A673 (cell line): ENCODE results near the gene PCBP1. TPM values are rescaled to one million over a fixed set of nuclear protein-coding genes. Genes with fewer than 3 reads are reported as not detected.
"Not testable (repeated sequence)": the region's sequence is repeated elsewhere in the genome, so short reads cannot be mapped to it uniquely, and the experiment has no call there.

Experiments used
- BruUV-seq: library from RNA; stranded (reverse); fragments of 400-500 nt; replicated peaks from 2 replicates; lab custom pipeline; 2021; lab: Mats Ljungman, UMichigan
- CTCF ChIA-PET: fragments of 300-600 bp; sonication (Branson Sonifier 250); formaldehyde crosslinking; loops from one replicate; lab custom pipeline; 2022; ENCODE audit warnings: antibody characterized with exemption; lab: Charles Lee
- POLR2A ChIA-PET: fragments of 300-600 bp; sonication (Branson Sonifier 250); formaldehyde crosslinking; loops from one replicate; lab custom pipeline; 2022; ENCODE audit warnings: antibody characterized with exemption; ENCODE audit not compliant: low non-redundant PET; lab: Charles Lee
- DNase-seq: peaks from one replicate; pipeline ENCODE4 v3.0.0-alpha.2; 2015; ENCODE audit warnings: low spot score
- H3K27ac ChIP-seq: fragments of 200-600 bp; sonication (generic); 2 replicates; pipeline ENCODE4 v1.5.1; 2016; ENCODE audit warnings: mixed run types, low read depth, mild to moderate bottlenecking, mixed read lengths, antibody characterized with exemption, low read length; ENCODE audit not compliant: poor library complexity, severe bottlenecking
- H3K27me3 ChIP-seq: fragments of 200-600 bp; sonication (generic); replicated peaks from 2 replicates; pipeline ENCODE4 v1.6.1; 2017; ENCODE audit warnings: mixed run types, low read depth, mild to moderate bottlenecking, mixed read lengths, antibody characterized with exemption, low read length; ENCODE audit not compliant: insufficient read depth, poor library complexity
- H3K36me3 ChIP-seq: fragments of 200-600 bp; sonication (generic); 2 replicates; pipeline ENCODE4 v1.6.1; 2016; ENCODE audit warnings: mixed run types, mild to moderate bottlenecking, mixed read lengths, antibody characterized with exemption, low read length; ENCODE audit not compliant: insufficient read depth, poor library complexity, severe bottlenecking
- H3K4me1 ChIP-seq: fragments of 200-600 bp; sonication (generic); 2 replicates; pipeline ENCODE4 v1.6.1; 2017; ENCODE audit warnings: mixed run types, mild to moderate bottlenecking, mixed read lengths, antibody characterized with exemption, low read length; ENCODE audit not compliant: insufficient read depth, poor library complexity, severe bottlenecking
- H3K4me3 ChIP-seq: fragments of 200-600 bp; sonication (generic); 2 replicates; pipeline ENCODE4 v1.5.1; 2016; ENCODE audit warnings: low read depth, mixed run types, mild to moderate bottlenecking, mixed read lengths, low read length; ENCODE audit not compliant: poor library complexity, severe bottlenecking
- H3K9me3 ChIP-seq: fragments of 200-600 bp; sonication (generic); 2 replicates; pipeline ENCODE4 v1.6.1; 2016; ENCODE audit warnings: mixed run types, low read depth, mild to moderate bottlenecking, mixed read lengths, antibody characterized with exemption, low read length; ENCODE audit not compliant: poor library complexity, severe bottlenecking
- CTCF ChIP-seq: fragments of 300-800, 200-600 bp; sonication (generic); conservative IDR thresholded peaks from 2 replicates; pipeline ENCODE4 v1.5.1; 2017; ENCODE audit warnings: low read depth, mild to moderate bottlenecking, antibody characterized with exemption, low read length, moderate library complexity, mixed read lengths
- EZH2 ChIP-seq: fragments of 200-600 bp; sonication (generic); IDR thresholded peaks from 2 replicates; pipeline ENCODE4 v1.6.1; 2017; ENCODE audit warnings: borderline replicate concordance, low read depth, mild to moderate bottlenecking, mixed read lengths, antibody characterized with exemption, low read length; ENCODE audit not compliant: poor library complexity, severe bottlenecking
- intact Hi-C: fragments of 100-400 bp; cut with micrococcal nuclease; formaldehyde crosslinking; loops from one replicate; pipeline ENCODE4 v1.10.0; 2022; ENCODE audit not compliant: unreplicated experiment
- total RNA-seq: library from RNA; stranded (reverse); gene quantifications from 2 replicates; pipeline ENCODE4 v1.2.3, GENCODE V29; 2021

Gene PCBP1
- total RNA-seq, 1 experiment from 2014 or later, result 350 TPM

GRCh38 chr2:70133127-70133452, 45.8 kb downstream of the PCBP1 start:
- no peak for TF ChIP-seq CTCF
- Histone ChIP-seq H3K9me3 (no peaks in the 10 kb centered on the region), H3K4me1 (peaks cover 28% of the 10 kb centered on the region), H3K27me3 (no peaks in the 10 kb centered on the region), H3K36me3 (no peaks in the 10 kb centered on the region), H3K4me3 (peak overlapping the region; percentile 41), H3K27ac (peak overlapping the region; percentile 93)
- TSS peak; percentile 91 for BruUV-seq
- DNase-seq, result no peak
- POLR2A ChIA-PET, result interaction anchor here (1.5 kb wide), 1 partner anchor 9 kb away, joined by 7 read pairs; no protein-coding TSS in a partner anchor
- intact Hi-C loops, result no loop called here
- CTCF ChIA-PET, result no interaction called here

GRCh38 chr2:70133491-70134322, 46.4 kb downstream of the PCBP1 start:
- BruUV-seq, result no TSS peak

GRCh38 chr2:70134323-70134983, 47.2 kb downstream of the PCBP1 start:
- POLR2A ChIA-PET, result interaction anchor here (0.7 kb wide), 1 partner anchor 11 kb away, joined by 6 read pairs; no protein-coding TSS in a partner anchor
- H3K36me3 ChIP-seq, intact Hi-C loops, H3K9me3 ChIP-seq, H3K4me3 ChIP-seq, DNase-seq, H3K27me3 ChIP-seq, BruUV-seq, CTCF ChIA-PET: not testable (repeated sequence)
- Histone ChIP-seq H3K27ac (peak overlapping the region; percentile 93), H3K4me1 (peaks cover 28% of the 10 kb centered on the region)

More at GRCh38 chr2:70133491-70134322, 46.4 kb downstream of the PCBP1 start:
- POLR2A ChIA-PET, result interaction anchor here (0.7 kb wide), 1 partner anchor 10 kb away, joined by 6 read pairs; no protein-coding TSS in a partner anchor
- Histone ChIP-seq H3K36me3 (no peaks in the 10 kb centered on the region), H3K27ac (peak overlapping the region; percentile 93), H3K27me3 (no peaks in the 10 kb centered on the region), H3K4me3 (no peak overlapping the region), H3K4me1 (peaks cover 28% of the 10 kb centered on the region), H3K9me3 (no peaks in the 10 kb centered on the region)
- CTCF ChIA-PET, result no interaction called here
- intact Hi-C loops, result no loop called here
- DNase-seq, result no peak
- TF ChIP-seq CTCF (no peak), EZH2 (no peak)

Other genes starting within 250 kb of the PCBP1 start
- gene SNRNP27, start 193.5 kb upstream of the PCBP1 start, total RNA-seq, result 72.5 and 76.3 TPM in 2 replicates
- gene MXD1, start 172.4 kb upstream of the PCBP1 start, total RNA-seq, result 2.7 and 3.7 TPM in 2 replicates
- gene ASPRV1, start 125.8 kb upstream of the PCBP1 start, total RNA-seq, result 0.59 and 0.73 TPM in 2 replicates
- 15.3 and 17.0 TPM in 2 replicates for gene C2orf42, start 103.5 kb downstream of the PCBP1 start, total RNA-seq
- 185 and 197 TPM in 2 replicates for gene TIA1, start 161.2 kb downstream of the PCBP1 start, total RNA-seq
- 45.7 and 46.0 TPM in 2 replicates for gene PCYOX1, start 170.7 kb downstream of the PCBP1 start, total RNA-seq
- 355 and 386 TPM in 2 replicates for gene SNRPG, start 206.3 kb downstream of the PCBP1 start, total RNA-seq
- gene FAM136A, start 214.6 kb downstream of the PCBP1 start, total RNA-seq, result 71.6 and 77.7 TPM in 2 replicates